Hindlimb muscle (tissue), 1 donor: ENCODE data around the gene FKBP6. TPM values are rescaled to one million over a fixed set of nuclear protein-coding genes. Genes with fewer than 3 reads are reported as not detected.
"Not testable (repeated sequence)": the region's sequence is repeated elsewhere in the genome, so short reads cannot be mapped to it uniquely, and the experiment has no call there.

Experiments used
- DNase-seq: peaks from one replicate; pipeline ENCODE4 v3.0.0-alpha.2; 2013
- polyA plus RNA-seq: library from polyadenylated mRNA; unstranded; fragments of 120-200 nt; gene quantifications from one replicate; pipeline ENCODE4 v1.2.1, GENCODE V29; 2013; ENCODE audit not compliant: insufficient read length

Gene FKBP6
- polyA plus RNA-seq, 1 donor = 0.12 TPM

DNA sequence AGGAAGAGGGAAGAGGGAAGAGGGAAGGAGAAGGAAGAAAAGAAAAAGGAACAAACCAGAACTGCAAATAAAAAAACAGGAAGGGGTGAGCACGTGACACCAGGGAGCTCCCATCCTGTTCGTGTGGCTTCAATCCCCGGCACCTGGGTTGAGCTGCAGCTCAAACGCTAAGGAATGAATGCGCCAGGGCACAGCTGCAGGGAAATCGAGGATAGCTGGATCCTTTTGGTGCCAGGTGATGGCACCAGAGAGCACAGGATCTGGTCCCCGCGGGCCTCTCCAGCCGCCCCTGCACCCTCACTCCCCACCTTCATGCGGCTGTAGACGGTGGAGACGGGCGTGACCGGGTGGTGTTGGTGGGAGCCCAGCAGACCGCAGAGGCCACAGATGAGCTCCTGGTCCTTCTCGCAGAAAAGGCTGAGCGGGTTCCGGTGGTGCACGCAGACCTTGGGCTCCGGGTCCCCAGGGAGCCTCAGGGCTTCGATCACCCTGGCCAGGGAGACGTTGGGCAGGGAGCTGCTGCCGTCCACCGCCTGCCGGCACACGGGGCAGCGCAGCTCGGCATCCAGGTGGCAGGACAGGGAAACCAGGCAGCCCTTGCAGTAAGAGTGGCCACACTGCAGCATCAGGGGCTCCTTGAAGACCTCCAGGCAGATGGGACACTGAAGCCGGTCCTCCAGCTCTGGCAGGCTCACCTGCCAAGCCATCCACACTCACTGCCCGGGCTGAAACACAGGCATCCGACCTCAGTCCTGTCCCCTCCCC is 3.7 kb upstream of the FKBP6 start:
- DNase-seq = not testable (repeated sequence)

DNA sequence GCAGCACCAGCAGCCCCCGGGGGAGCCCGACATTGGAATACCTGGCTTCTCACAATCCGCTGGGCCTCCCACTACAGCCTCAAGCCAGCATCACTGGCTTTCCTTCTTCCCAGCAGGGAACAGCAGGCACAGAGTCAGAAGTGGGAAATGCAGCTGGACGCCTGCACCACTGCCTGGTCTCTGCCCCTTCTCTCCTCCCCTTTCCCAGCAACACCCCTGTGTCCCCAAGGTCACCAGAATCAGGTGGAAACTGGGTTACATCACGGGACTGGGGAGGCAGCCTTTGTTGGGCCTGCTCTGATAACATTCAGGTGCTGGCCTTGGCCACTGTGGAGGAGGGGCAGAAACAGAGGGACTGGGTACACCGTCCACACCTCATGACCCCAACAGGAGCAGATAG is 2.5 kb upstream of the FKBP6 start:
- not testable (repeated sequence) for DNase-seq

DNA sequence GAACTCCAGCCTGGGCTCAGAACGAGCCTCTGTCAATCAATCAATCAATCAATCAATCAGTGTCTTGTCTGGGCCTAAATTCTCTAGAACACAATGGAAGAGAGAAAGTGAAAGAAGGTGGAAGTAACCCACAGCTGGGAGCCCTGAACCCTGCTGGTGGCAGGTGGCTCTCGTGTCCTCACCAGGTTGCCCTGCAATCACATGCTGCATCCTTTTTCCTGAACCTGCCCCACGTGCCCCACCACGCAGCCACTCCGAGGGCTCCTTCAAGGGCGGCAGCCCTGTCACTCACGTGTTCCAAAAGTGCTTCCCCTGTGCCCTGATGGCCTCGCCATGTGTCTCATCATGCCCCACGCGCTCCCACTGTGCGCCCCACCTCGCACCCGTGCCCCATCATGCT is 512 bp upstream of the FKBP6 start:
- DNase-seq = not testable (repeated sequence)

- no peak for DNase-seq
These were observed 735 bp downstream of the FKBP6 start for GRCh38 chr7:73328696-73329095.

DNA sequence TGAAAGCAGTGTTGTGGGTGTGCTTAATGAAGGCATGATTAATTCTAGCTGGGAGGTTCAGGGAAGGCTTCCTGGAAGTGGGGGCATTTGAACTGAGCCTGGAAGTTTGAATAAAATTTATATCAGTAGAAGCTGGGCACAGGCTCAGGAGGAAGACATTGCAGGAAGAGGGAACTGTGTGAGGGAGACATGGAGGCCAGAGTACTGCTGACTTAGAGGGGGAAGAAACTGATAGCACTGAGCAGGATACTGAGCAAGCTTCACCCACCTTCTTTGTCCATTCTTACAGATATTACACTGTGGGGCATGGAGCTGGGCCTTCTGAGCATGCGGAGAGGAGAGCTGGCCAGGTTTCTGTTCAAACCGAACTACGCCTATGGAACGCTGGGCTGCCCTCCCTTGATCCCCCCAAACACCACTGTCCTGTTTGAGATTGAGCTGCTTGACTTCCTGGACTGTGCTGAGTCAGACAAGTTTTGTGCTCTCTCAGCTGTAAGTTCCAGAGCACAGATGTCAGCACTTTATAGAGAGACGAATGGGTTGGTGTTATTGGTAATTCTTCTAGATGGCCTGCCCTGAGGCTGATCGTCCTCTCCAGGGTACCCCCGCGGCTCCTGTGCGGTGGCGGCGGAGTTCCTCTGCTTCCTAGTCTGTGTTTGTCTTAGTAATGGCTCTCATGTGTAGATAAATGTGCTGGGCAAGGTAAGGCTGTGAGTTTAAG is 2.1 kb downstream of the FKBP6 start:
- DNase-seq = no peak

- DNase-seq = no peak
These were observed 2.8 kb downstream of the FKBP6 start for GRCh38 chr7:73330772-73331171.

GRCh38 chr7:73332447-73332846 is 4.5 kb downstream of the FKBP6 start:
- no peak for DNase-seq

GRCh38 chr7:73338321-73338720 is 10.4 kb downstream of the FKBP6 start:
- DNase-seq = no peak

DNA sequence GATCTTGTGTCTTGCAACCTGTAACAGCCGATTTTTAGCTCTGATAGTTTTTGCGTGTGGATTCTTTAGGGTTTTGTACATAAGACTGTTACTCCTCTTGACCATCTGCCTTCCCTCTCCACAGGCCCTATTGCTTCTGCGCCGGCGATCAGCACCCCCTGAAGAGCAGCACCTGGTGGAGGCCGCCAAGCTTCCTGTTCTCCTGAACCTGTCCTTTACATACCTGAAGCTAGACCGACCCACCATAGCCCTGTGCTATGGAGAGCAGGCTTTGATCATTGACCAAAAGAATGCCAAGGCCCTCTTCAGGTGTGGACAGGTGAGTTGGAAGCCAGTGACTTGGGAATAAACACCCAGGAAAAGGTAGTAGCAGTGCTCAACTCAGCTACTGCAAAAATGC is 12.6 kb downstream of the FKBP6 start:
- no peak for DNase-seq

DNA sequence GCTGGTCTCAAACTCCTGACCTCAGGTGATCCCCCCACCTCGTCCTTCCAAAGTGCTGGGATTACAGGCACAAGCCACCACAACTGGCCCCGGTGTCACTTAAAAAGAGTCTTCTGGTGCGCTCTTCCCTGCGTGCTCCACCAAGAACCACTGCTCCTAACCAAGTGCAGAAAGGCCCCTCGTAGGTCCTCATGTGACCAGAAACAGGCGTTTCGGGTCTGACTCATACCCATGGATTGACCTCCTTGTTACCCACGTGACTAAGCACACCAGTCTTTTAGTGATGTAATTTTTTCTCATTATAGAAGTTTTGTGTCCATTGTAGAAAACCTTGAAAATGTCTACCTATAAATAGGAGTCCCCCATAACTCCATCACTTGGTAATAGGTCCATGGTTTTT is 13.9 kb downstream of the FKBP6 start:
- DNase-seq = no peak

DNA sequence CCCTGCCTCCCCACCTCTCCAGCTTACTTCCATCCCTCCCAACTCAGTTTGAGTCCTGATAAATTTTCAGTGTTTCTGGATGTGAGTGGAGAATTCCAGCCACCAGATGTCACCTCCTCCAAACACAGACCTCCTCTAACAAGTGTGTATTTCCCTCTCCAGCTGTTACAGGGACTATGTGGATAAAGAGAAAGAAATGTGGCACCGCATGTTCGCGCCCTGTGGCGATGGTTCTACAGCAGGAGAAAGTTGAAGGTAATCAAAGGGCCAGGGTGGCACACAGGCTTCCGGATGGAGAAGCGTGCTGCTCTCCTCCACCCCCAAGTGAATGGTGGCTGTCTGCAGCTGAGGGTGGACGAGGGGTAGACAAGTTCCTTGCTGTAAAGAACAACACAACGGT is 14.7 kb downstream of the FKBP6 start:
- DNase-seq = peak; percentile 61

- no peak for DNase-seq
These were observed 15.9 kb downstream of the FKBP6 start for GRCh38 chr7:73343671-73344380.

- no peak for DNase-seq
These were observed 17.6 kb downstream of the FKBP6 start for GRCh38 chr7:73345538-73345937.

DNA sequence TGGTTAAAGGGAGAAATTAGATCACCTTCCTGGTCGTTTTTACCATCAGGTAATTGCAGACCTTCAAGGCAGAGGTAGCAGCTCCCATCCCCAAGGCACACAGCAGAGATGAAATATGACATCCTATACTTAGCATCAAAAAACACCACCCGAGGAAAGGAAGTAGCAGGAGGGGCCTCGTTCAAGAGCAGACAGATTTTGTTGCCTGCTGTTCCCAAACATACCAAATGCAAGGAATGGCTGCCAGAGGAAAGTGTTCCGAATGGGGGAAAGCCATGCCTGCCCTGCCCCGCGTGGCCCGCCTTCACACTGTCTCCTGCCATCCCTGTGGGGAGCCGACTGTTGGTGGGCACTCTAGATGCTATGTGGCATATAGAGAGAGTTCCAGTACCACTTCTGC is 18.0 kb downstream of the FKBP6 start:
- no peak for DNase-seq

DNA sequence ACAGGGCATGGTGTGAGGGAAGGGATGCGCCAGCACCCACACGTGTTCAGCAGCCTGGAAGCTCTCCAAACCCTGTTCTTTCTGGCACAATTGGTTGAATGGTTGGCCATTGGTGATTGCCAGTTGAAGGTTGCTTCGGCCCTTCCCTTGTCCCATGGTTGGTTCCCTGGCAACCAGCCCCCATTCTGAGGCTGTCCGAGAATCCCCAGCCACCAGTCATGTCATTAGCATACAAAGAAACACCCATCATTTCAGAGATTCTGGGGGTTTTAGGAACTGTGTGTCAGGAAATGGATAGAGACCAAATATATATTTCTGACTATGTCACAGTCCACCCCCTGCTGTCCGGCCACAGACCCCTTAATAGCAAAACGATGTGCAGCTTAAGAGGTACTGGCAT is 21.8 kb downstream of the FKBP6 start:
- DNase-seq = no peak

DNA sequence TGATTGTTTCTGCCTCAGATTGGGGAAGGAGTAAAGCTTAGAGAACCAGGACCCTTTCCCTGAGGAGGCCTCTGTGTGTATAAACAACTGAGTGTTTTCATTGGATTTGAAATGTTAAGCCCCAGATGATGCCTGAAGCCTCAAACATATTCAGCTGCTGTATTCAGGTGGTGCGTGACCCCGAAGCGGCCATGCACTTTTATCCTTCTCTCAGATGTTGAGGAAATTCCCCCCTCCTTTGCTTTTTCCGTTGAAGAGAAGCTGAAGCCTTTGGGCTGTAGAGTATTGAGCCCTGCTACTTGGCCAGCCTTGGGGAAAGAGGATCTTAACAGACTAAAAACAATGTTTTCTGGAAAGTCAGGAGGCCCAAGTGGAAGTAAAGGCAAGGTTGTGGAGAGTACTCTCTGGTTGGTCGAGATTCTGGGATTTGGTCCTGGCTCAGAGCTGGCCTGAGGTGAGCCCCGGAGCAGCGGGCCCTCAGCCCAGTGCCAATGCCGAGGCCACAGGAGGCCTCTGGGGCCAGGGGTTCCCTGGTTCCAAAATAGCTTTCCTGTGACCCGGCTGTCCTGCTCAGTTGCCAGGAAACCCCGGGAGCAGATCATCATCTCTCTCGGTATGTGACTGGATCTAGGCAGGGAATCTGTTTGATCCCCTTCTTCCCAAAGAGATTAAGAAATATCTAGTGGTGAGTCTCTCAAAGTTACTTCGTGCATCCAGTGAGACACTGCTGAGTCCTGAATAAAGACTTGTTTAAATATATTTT is 22.5 kb downstream of the FKBP6 start:
- no peak for DNase-seq

GRCh38 chr7:73351447-73352167 is 23.6 kb downstream of the FKBP6 start:
- DNase-seq = no peak

GRCh38 chr7:73352784-73353183 is 24.8 kb downstream of the FKBP6 start:
- no peak for DNase-seq

GRCh38 chr7:73353243-73353642 is 25.3 kb downstream of the FKBP6 start:
- no peak for DNase-seq

DNA sequence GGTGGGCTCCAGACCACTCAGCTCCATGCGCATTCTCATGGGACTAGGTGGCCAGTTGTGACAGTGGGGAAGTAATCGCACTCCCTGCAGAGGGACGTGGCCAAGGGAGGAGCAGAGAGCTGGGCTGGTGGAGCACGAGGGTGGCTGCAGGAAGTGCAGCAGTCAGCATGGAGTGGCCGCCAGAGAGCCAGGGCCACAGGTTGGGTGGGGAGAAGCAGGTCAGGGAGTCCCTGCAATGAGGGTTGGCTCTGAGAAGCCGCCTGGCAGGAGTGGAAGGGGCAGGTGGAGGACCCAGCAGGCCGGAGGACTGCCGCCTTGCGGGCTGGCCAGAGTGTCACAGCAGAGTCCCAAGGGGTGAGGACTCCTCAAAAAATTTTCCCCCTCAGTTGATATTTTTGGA is 26.2 kb downstream of the FKBP6 start:
- no peak for DNase-seq

- no peak for DNase-seq
These were observed 26.9 kb downstream of the FKBP6 start for GRCh38 chr7:73354821-73355220.

DNA sequence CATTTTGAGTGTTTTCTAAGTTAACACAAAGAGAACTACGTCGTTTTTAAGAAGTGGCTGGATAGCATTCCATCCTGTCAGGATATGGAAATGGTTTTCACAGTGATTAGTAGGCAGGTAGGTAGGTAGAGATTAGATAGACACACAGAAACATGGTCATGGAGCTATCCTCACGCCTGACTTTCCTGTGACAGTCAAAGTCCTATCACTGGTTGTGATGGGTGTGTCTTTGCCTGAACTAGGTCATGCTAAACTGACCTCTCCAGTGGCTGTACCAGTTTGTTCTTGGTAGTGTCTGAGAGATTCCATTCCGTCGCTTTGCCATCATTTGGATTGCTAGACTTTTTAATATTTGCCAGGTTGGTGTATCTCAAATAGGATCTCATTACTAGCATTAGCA is 28.2 kb downstream of the FKBP6 start:
- DNase-seq = no peak
